LNCaP clone FGC (cell line): ENCODE data around the gene GUCY1B1.

Experiments
- DNase-seq: peaks from one replicate; pipeline ENCODE4 v3.0.0-alpha.2; 2011; ENCODE audit warnings: low read depth
- H3K4me3 ChIP-seq: 2 replicates; pipeline ENCODE4 v1.5.1; 2011; ENCODE audit warnings: mild to moderate bottlenecking, low read depth, low read length, control low read depth
- TF ChIP-seq, protein P1 (sequence below): IDR thresholded peaks from 2 replicates; pipeline ENCODE4 v1.5.1; 2012; ENCODE audit warnings: mild to moderate bottlenecking; ENCODE audit not compliant: control insufficient read depth, insufficient read depth; ENCODE audit errors: extremely low read depth

GUCY1B1 gene

DNA sequence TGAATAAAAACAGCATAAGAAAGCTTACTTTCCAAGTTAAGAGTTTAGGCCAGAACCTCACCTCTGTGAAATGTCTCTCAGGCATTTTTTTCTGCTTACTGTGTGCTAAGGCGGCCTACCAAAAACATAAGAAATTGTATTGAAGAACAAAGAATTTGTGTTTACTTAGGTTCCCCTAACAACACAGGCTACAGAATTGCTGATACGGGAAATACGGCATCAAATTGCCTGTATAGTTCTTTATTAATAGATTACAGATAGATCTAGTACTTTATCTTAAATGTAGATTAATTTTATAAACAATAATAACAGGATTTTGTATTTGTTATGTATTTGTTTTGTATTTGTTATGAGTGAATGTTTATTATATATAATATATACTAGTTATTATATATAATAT is 94.4 kb downstream of the GUCY1B1 start:
- TF ChIP-seq, protein P1, sequence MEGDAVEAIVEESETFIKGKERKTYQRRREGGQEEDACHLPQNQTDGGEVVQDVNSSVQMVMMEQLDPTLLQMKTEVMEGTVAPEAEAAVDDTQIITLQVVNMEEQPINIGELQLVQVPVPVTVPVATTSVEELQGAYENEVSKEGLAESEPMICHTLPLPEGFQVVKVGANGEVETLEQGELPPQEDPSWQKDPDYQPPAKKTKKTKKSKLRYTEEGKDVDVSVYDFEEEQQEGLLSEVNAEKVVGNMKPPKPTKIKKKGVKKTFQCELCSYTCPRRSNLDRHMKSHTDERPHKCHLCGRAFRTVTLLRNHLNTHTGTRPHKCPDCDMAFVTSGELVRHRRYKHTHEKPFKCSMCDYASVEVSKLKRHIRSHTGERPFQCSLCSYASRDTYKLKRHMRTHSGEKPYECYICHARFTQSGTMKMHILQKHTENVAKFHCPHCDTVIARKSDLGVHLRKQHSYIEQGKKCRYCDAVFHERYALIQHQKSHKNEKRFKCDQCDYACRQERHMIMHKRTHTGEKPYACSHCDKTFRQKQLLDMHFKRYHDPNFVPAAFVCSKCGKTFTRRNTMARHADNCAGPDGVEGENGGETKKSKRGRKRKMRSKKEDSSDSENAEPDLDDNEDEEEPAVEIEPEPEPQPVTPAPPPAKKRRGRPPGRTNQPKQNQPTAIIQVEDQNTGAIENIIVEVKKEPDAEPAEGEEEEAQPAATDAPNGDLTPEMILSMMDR, result no peak
- no peak overlapping the region for H3K4me3 ChIP-seq
- no peak for DNase-seq

DNA sequence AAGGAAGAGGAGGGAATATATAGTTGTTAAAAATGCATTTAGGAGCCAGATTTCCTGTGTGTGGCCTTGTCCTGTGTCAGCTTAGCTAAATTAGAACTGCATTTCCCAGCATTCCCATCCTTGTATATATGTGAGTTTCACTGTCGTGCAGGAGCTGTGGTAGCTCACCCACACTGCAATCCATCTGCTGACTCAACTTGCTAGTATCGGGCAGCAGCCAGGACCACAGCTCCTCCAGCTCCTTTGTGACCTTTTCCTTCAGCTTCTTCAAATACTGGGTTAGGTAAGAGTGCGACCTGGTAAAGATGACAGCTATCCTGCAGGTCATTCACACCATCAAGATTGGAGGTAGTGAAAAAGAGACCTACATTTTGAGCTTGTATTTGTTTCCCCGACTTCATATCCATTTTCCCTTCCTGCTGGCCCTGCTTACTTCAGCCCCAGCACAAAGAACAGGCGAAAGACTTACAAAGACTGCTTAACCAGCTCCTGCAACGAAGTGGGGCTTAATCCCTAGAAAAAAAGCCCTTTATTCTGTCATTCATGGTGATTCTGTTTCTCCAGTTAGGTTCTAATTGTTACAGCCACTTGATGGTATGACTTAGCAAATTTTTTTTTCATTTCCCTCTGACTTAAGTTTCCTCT is 95.9 kb downstream of the GUCY1B1 start:
- TF ChIP-seq, protein P1, result no peak
- H3K4me3 ChIP-seq, result no peak overlapping the region
- no peak for DNase-seq

DNA sequence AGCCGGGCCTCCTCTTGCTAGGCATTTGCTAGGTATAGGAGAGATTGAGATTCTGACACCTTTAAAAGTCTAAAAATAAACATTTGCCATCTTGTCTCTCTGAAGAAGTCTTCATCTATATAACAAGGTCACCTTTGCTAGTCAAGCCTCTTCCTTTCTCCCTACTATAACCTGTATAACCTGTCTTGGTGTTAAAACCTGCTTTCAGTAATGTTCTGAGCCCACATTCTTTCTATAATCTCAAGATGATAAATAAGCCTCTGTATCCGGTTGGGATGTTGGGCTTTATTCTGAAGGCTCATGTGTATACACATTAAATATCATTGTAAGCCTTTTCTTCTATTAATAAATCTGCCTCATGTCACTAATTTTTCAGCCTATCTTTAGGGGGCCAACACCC is 97.1 kb downstream of the GUCY1B1 start:
- DNase-seq, result peak; percentile 11
- no peak overlapping the region for H3K4me3 ChIP-seq

More for the DNA sequence above, 97.1 kb downstream of the GUCY1B1 start:
- TF ChIP-seq, protein P1, result no peak
